ENCODE measurements around the gene LRSAM1. TPM values are rescaled to one million over a fixed set of nuclear protein-coding genes. Genes with fewer than 3 reads are reported as not detected.

LRSAM1 gene
- polyA plus RNA-seq, 1 donor (not counting 4 experiments of a cell fraction or from before 2014, with no cell fraction given): 5.2 TPM

- Histone ChIP-seq H3K79me2 (ENCODE audit: control insufficient read depth, insufficient read depth, low read length) (peaks cover 89% of the 10 kb centered on the region), H3K36me3 (ENCODE audit: control insufficient read depth in 2 of 2, extremely low read depth in 1 of 2, insufficient read depth in 2 of 2, low read length in 2 of 2) (peaks cover 11 to 32% of the 10 kb centered on the region in 2 experiments), H3K27me3 (ENCODE audit: control insufficient read depth, extremely low read depth, insufficient read depth, low read length) (no peaks in the 10 kb centered on the region), H3K9ac (ENCODE audit: control insufficient read depth, extremely low read depth, insufficient read depth, low read length) (peak overlapping the region; percentile 50), H4K20me1 (ENCODE audit: control insufficient read depth, extremely low read depth, insufficient read depth, low read length) (peaks cover 52% of the 10 kb centered on the region), H3K4me1 (ENCODE audit: control insufficient read depth, extremely low read depth, insufficient read depth, low read length) (peaks cover 92% of the 10 kb centered on the region), H3K9me3 (ENCODE audit: control insufficient read depth, low read depth, low read length) (no peaks in the 10 kb centered on the region), H2AFZ (ENCODE audit: control insufficient read depth, low read length) (no peak overlapping the region), H3K4me2 (ENCODE audit: control insufficient read depth, extremely low read depth, insufficient read depth, low read depth, low read length) (peak overlapping the region; percentile 55), H3K4me3 (ENCODE audit: control insufficient read depth in 2 of 3, extremely low read depth in 1 of 3, insufficient read depth in 2 of 3, low read depth in 1 of 3, low read length in 3 of 3) (no peak overlapping the region), H3K27ac (ENCODE audit: control insufficient read depth, insufficient read depth, low read length) (peak overlapping the region; percentile 73), H3K9me1 (ENCODE audit: control insufficient read depth, extremely low read depth, insufficient read depth, low read length) (peaks cover 18% of the 10 kb centered on the region)
- no peak for FAIRE-seq
- no peak for DNase-seq (ENCODE audit: low read depth, low spot score)
- TF ChIP-seq CTCF (optimal IDR thresholded peaks at IDR 0.05 in 1 of 3, IDR thresholded peaks at IDR 0.05 in 1 of 3, conservative IDR thresholded peaks at IDR 0.05 in 1 of 3; ENCODE audit: extremely low read depth in 1 of 3, insufficient read depth in 2 of 3, low read length in 3 of 3) (peak in 2 of 3 experiments; percentile 39 to 54), EZH2 (IDR thresholded peaks at IDR 0.05; ENCODE audit: low read length) (no peak)
- dilution Hi-C loops (cut with MboI; ENCODE audit: extremely low pct_ligation_motif_present, low sequenced_read_pairs): no loop called here
These were observed 89.3 kb downstream of the LRSAM1 start for GRCh38 chr9:127540664-127541041.

- Histone ChIP-seq H3K4me1 (ENCODE audit: control insufficient read depth, extremely low read depth, insufficient read depth, low read length) (peaks cover 91% of the 10 kb centered on the region), H3K4me2 (ENCODE audit: control insufficient read depth, extremely low read depth, insufficient read depth, low read depth, low read length) (peak overlapping the region; percentile 55), H4K20me1 (ENCODE audit: control insufficient read depth, extremely low read depth, insufficient read depth, low read length) (peaks cover 56% of the 10 kb centered on the region), H3K79me2 (ENCODE audit: control insufficient read depth, insufficient read depth, low read length) (peaks cover 88% of the 10 kb centered on the region), H2AFZ (ENCODE audit: control insufficient read depth, low read length) (no peak overlapping the region), H3K9me3 (ENCODE audit: control insufficient read depth, low read depth, low read length) (no peaks in the 10 kb centered on the region), H3K9ac (ENCODE audit: control insufficient read depth, extremely low read depth, insufficient read depth, low read length) (peak overlapping the region; percentile 50), H3K36me3 (ENCODE audit: control insufficient read depth in 2 of 2, extremely low read depth in 1 of 2, insufficient read depth in 2 of 2, low read length in 2 of 2) (peaks cover 10 to 29% of the 10 kb centered on the region in 2 experiments), H3K27me3 (ENCODE audit: control insufficient read depth, extremely low read depth, insufficient read depth, low read length) (no peaks in the 10 kb centered on the region), H3K4me3 (ENCODE audit: control insufficient read depth in 2 of 3, extremely low read depth in 1 of 3, insufficient read depth in 2 of 3, low read depth in 1 of 3, low read length in 3 of 3) (no peak overlapping the region), H3K27ac (ENCODE audit: control insufficient read depth, insufficient read depth, low read length) (peak overlapping the region; percentile 73), H3K9me1 (ENCODE audit: control insufficient read depth, extremely low read depth, insufficient read depth, low read length) (peaks cover 18% of the 10 kb centered on the region)
- DNase-seq (ENCODE audit: low read depth, low spot score): no peak
- FAIRE-seq: no peak
- dilution Hi-C loops (cut with MboI; ENCODE audit: extremely low pct_ligation_motif_present, low sequenced_read_pairs): no loop called here
- TF ChIP-seq CTCF (optimal IDR thresholded peaks at IDR 0.05 in 1 of 3, IDR thresholded peaks at IDR 0.05 in 1 of 3, conservative IDR thresholded peaks at IDR 0.05 in 1 of 3; ENCODE audit: extremely low read depth in 1 of 3, insufficient read depth in 2 of 3, low read length in 3 of 3) (no peak), EZH2 (IDR thresholded peaks at IDR 0.05; ENCODE audit: low read length) (no peak)
These were observed 89.9 kb downstream of the LRSAM1 start for GRCh38 chr9:127541176-127541575.
